Caco-2 (cell line): Measurements from ENCODE around the gene KDM2B. TPM values are rescaled to one million over a fixed set of nuclear protein-coding genes. Genes with fewer than 3 reads are reported as not detected.

Source experiments
- BruUV-seq: library from RNA; stranded (reverse); fragments of 400-500 nt; replicated peaks from 2 replicates; lab custom pipeline; 2021; lab: Mats Ljungman, UMichigan
- CTCF ChIA-PET: fragments of 300-600 bp; sonication (Branson Sonifier 250); formaldehyde crosslinking; loops from one replicate; lab custom pipeline; 2022; ENCODE audit warnings: antibody characterized with exemption; lab: Charles Lee
- POLR2A ChIA-PET: fragments of 300-600 bp; sonication (Branson Sonifier 250); formaldehyde crosslinking; loops from one replicate; lab custom pipeline; 2022; ENCODE audit warnings: antibody characterized with exemption; lab: Charles Lee
- DNase-seq, 2 experiments: peaks; one replicate each; pipeline versions ENCODE4 v3.0.0 to v3.0.0-alpha.2; 2020 to 2022
- H3K27me3 ChIP-seq: replicated peaks from 2 replicates; pipeline ENCODE4 v1.6.0; 2011; ENCODE audit warnings: low read length; ENCODE audit not compliant: control insufficient read depth, insufficient read depth
- H3K36me3 ChIP-seq: 2 replicates; pipeline ENCODE4 v1.5.1; 2011; ENCODE audit warnings: low read length; ENCODE audit not compliant: control insufficient read depth, insufficient read depth
- H3K4me1 ChIP-seq: fragments of 250-450 bp; sonication (Bioruptor Pico); 2 replicates; pipeline ENCODE4 v1.5.1; 2020; ENCODE audit warnings: mild to moderate bottlenecking
- H3K4me3 ChIP-seq: 2 replicates; pipeline ENCODE4 v1.5.1; 2011; ENCODE audit warnings: low read depth, mild to moderate bottlenecking, control low read depth, low read length
- H3K9me3 ChIP-seq: fragments of 250-450 bp; sonication (Bioruptor Pico); 2 replicates; pipeline ENCODE4 v1.5.1; 2020; ENCODE audit warnings: mild to moderate bottlenecking, moderate library complexity
- H3K27ac Mint-ChIP-seq: one replicate; pipeline ENCODE4 v1.8.0; 2022; ENCODE audit warnings: mixed read lengths; ENCODE audit not compliant: unreplicated experiment
- H3K27me3 Mint-ChIP-seq: one replicate; pipeline ENCODE4 v1.8.0; 2022; ENCODE audit warnings: mixed read lengths; ENCODE audit not compliant: insufficient read depth, unreplicated experiment
- H3K36me3 Mint-ChIP-seq: one replicate; pipeline ENCODE4 v1.8.0; 2022; ENCODE audit warnings: mild to moderate bottlenecking, mixed read lengths; ENCODE audit not compliant: insufficient read depth, unreplicated experiment
- H3K4me1 Mint-ChIP-seq: one replicate; pipeline ENCODE4 v1.8.0; 2022; ENCODE audit warnings: low read depth, mixed read lengths; ENCODE audit not compliant: unreplicated experiment
- H3K4me3 Mint-ChIP-seq: one replicate; pipeline ENCODE4 v1.8.0; 2022; ENCODE audit warnings: mild to moderate bottlenecking, moderate library complexity, mixed read lengths; ENCODE audit not compliant: unreplicated experiment
- H3K9me3 Mint-ChIP-seq: one replicate; pipeline ENCODE4 v1.8.0; 2022; ENCODE audit warnings: mixed read lengths; ENCODE audit not compliant: unreplicated experiment
- CTCF ChIP-seq, 2 experiments: fragments of 200-600 bp in 1 of 2; IDR thresholded peaks; 1 replicate in 1 of 2; 2 replicates in 1 of 2; pipeline versions ENCODE4 v1.5.1 to v1.8.0; 2011 to 2022; ENCODE audit warnings: antibody characterized with exemption in 1 of 2, control low read depth in 1 of 2, inconsistent platforms in 1 of 2, low read depth in 1 of 2, low read length in 1 of 2, mild to moderate bottlenecking in 1 of 2, moderate library complexity in 1 of 2; ENCODE audit not compliant: insufficient read depth in 1 of 2, severe bottlenecking in 1 of 2, unreplicated experiment in 1 of 2
- intact Hi-C: fragments of 100-400 bp; cut with micrococcal nuclease; formaldehyde crosslinking; loops from one replicate; pipeline ENCODE4 v1.10.0; 2022; ENCODE audit not compliant: unreplicated experiment
- total RNA-seq: library from RNA; stranded (reverse); gene quantifications from 2 replicates; pipeline ENCODE4 v1.2.3, GENCODE V29; 2022

KDM2B gene
- total RNA-seq, 1 experiment from 2014 or later, result 48.4 TPM

GRCh38 chr12:121523741-121524140, 57.1 kb downstream of the KDM2B start:
- ChIA-PET POLR2A (no interaction called here), CTCF (no interaction called here)
- intact Hi-C loops, result no loop called here
- Mint-ChIP-seq H3K27me3 (no peaks in the 10 kb centered on the region), H3K4me1 (peaks cover 6% of the 10 kb centered on the region), H3K9me3 (no peaks in the 10 kb centered on the region), H3K36me3 (peaks cover 8% of the 10 kb centered on the region), H3K4me3 (no peak overlapping the region), H3K27ac (peak overlapping the region; percentile 43)
- Histone ChIP-seq H3K27me3 (no peaks in the 10 kb centered on the region), H3K9me3 (no peaks in the 10 kb centered on the region), H3K4me1 (no peaks in the 10 kb centered on the region), H3K36me3 (no peaks in the 10 kb centered on the region; the same call in 1 of the 2 replicates), H3K4me3 (no peak overlapping the region)
- TF ChIP-seq CTCF (IDR thresholded peaks at IDR 0.05; ENCODE audit: insufficient read depth in 1 of 2, low read depth in 1 of 2, low read length in 1 of 2, severe bottlenecking in 1 of 2, unreplicated experiment in 1 of 2), result no peak
- BruUV-seq, result no TSS peak
- no peak for DNase-seq

- H3K9me3 Mint-ChIP-seq, result no peaks in the 10 kb centered on the region
- H3K4me1 Mint-ChIP-seq, result peaks cover 6% of the 10 kb centered on the region
- DNase-seq, result no peak
- Histone ChIP-seq H3K4me1 (no peaks in the 10 kb centered on the region), H3K36me3 (no peaks in the 10 kb centered on the region; the same call in 1 of the 2 replicates), H3K4me3 (no peak overlapping the region), H3K9me3 (no peaks in the 10 kb centered on the region), H3K27me3 (no peaks in the 10 kb centered on the region)
- ChIA-PET POLR2A (no interaction called here), CTCF (no interaction called here)
- H3K27me3 Mint-ChIP-seq, result no peaks in the 10 kb centered on the region
- H3K36me3 Mint-ChIP-seq, result peaks cover 5% of the 10 kb centered on the region
- BruUV-seq, result no TSS peak
- no peak overlapping the region for H3K27ac Mint-ChIP-seq
- TF ChIP-seq CTCF (IDR thresholded peaks at IDR 0.05; ENCODE audit: insufficient read depth in 1 of 2, low read depth in 1 of 2, low read length in 1 of 2, severe bottlenecking in 1 of 2, unreplicated experiment in 1 of 2), result no peak
- H3K4me3 Mint-ChIP-seq, result no peak overlapping the region
- intact Hi-C loops, result no loop called here
Measured at GRCh38 chr12:121522971-121523370, 57.9 kb downstream of the KDM2B start.

GRCh38 chr12:121520586-121521086, 60.2 kb downstream of the KDM2B start:
- no peak for DNase-seq
- no TSS peak for BruUV-seq
- intact Hi-C loops, result no loop called here
- Histone ChIP-seq H3K36me3 (no peaks in the 10 kb centered on the region), H3K4me1 (no peaks in the 10 kb centered on the region), H3K9me3 (no peaks in the 10 kb centered on the region), H3K4me3 (no peak overlapping the region), H3K27me3 (no peaks in the 10 kb centered on the region)
- POLR2A ChIA-PET, result no interaction called here
- Mint-ChIP-seq H3K4me1 (peaks cover 11% of the 10 kb centered on the region), H3K9me3 (no peaks in the 10 kb centered on the region), H3K36me3 (peaks cover 18% of the 10 kb centered on the region), H3K27ac (peak overlapping the region; percentile 11), H3K4me3 (no peak overlapping the region), H3K27me3 (no peaks in the 10 kb centered on the region)
- CTCF ChIA-PET, result interaction anchor here (0.6 kb wide), 1 partner anchor 181 kb away, joined by 3 read pairs; no protein-coding TSS in a partner anchor
- TF ChIP-seq CTCF (IDR thresholded peaks at IDR 0.05; ENCODE audit: insufficient read depth in 1 of 2, low read depth in 1 of 2, low read length in 1 of 2, severe bottlenecking in 1 of 2, unreplicated experiment in 1 of 2), result no peak
